Esophagus (tissue), 2 donors: ENCODE data around the gene FLNB. TPM values are rescaled to one million over a fixed set of nuclear protein-coding genes. Genes with fewer than 3 reads are reported as not detected.

Source experiments
- H3K27ac ChIP-seq, 2 donors: one replicate each; pipeline ENCODE4 v1.5.1; 2013; ENCODE audit warnings: low read depth in 2 of 2, mild to moderate bottlenecking in 2 of 2, inconsistent platforms in 1 of 2, low read length in 1 of 2, moderate library complexity in 1 of 2
- H3K27me3 ChIP-seq, 2 donors: one replicate each; pipeline ENCODE4 v1.6.1; 2013; ENCODE audit warnings: low read length in 2 of 2, control low read depth in 1 of 2, mild to moderate bottlenecking in 1 of 2; ENCODE audit not compliant: insufficient read depth in 2 of 2, control insufficient read depth in 1 of 2
- H3K36me3 ChIP-seq, 2 donors: one replicate each; pipeline ENCODE4 v1.6.1; 2013; ENCODE audit warnings: low read length in 1 of 2; ENCODE audit not compliant: control insufficient read depth in 2 of 2, insufficient read depth in 2 of 2
- H3K4me1 ChIP-seq, 2 donors: one replicate each; pipeline ENCODE4 v1.6.1; 2013; ENCODE audit warnings: low read length in 1 of 2; ENCODE audit not compliant: control insufficient read depth in 2 of 2, insufficient read depth in 2 of 2
- H3K4me3 ChIP-seq, 2 donors: one replicate each; pipeline ENCODE4 v1.5.1; 2013; ENCODE audit warnings: low read length in 2 of 2, mild to moderate bottlenecking in 2 of 2, low read depth in 1 of 2, moderate library complexity in 1 of 2
- H3K9me3 ChIP-seq, 2 donors: one replicate each; pipeline ENCODE4 v1.6.1; 2013; ENCODE audit warnings: mild to moderate bottlenecking in 2 of 2, low read depth in 1 of 2, low read length in 1 of 2, moderate library complexity in 1 of 2; ENCODE audit not compliant: control insufficient read depth in 2 of 2, insufficient read depth in 1 of 2
- WGBS, 2 donors: extraction: QIAGEN DNeasy Blood & Tissue Kit; methylation state at CpG; one replicate each; pipeline ENCODE4 v1.1.7; 2013; 5-methylcytosine and 5-hydroxymethylcytosine counted together
- polyA plus RNA-seq, 2 donors: library from polyadenylated mRNA; stranded (reverse); fragments of 200-250 nt; gene quantifications; one replicate each; pipeline ENCODE4 v1.2.3, GENCODE V29; 2013
- donor health status: healthy with polysubstance abuse.
- donor health status: Bipolar disorder and iron deficiency.

FLNB gene
- polyA plus RNA-seq, 2 donors, result 50.8 to 52.5 TPM

GRCh38 chr3:58160399-58160798, 152.2 kb downstream of the FLNB start:
- H3K27me3 ChIP-seq, result no peaks in the 10 kb centered on the region

GRCh38 chr3:58161435-58162398, 153.5 kb downstream of the FLNB start:
- Histone ChIP-seq H3K36me3 (peaks cover 7 to 27% of the 10 kb centered on the region in 2 donors), H3K4me1 (no peaks in the 10 kb centered on the region)
- 71 to 75% methylated on average over 11 of the region's 11 CpGs for whole genome bisulfite sequencing, 2 donors

More at GRCh38 chr3:58160399-58160798, 152.2 kb downstream of the FLNB start:
- Histone ChIP-seq H3K36me3 (peaks cover 3 to 35% of the 10 kb centered on the region in 2 donors), H3K4me1 (no peaks in the 10 kb centered on the region), H3K4me3 (no peak overlapping the region), H3K9me3 (no peaks in the 10 kb centered on the region), H3K27ac (no peak overlapping the region)
- WGBS, 2 donors, result 99 to 100% methylated on average over 1 of the region's 1 CpG

DNA sequence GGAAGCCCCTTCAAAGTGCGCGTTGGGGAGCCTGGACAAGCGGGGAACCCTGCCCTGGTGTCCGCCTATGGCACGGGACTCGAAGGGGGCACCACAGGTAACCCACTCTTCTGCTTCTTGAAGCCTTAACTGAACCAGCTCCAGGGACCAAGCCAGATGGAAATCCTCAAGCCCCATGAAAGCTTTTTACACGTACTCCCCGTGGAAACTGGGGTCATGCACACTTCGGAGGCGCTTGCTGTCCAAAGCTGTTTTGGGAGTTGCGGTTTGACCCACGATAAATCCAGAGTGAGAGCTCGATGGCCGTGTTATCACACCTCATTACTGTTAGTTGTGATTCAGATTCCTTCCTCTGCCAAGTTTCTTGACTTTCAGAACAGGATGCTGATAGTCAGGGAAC, 155.0 kb downstream of the FLNB start:
- Histone ChIP-seq H3K4me3 (no peak overlapping the region), H3K9me3 (no peaks in the 10 kb centered on the region), H3K4me1 (no peaks in the 10 kb centered on the region), H3K27me3 (no peaks in the 10 kb centered on the region), H3K27ac (peak overlapping the region; percentile 15 to 27), H3K36me3 (peaks cover 4 to 27% of the 10 kb centered on the region in 2 donors)
- 77 to 87% methylated on average over 14 of the region's 14 CpGs for WGBS, 2 donors

More at GRCh38 chr3:58161435-58162398, 153.5 kb downstream of the FLNB start:
- Histone ChIP-seq H3K9me3 (no peaks in the 10 kb centered on the region), H3K27ac (peak overlapping the region in 1 of 2 donors; percentile 25), H3K4me3 (no peak overlapping the region), H3K27me3 (no peaks in the 10 kb centered on the region)

- WGBS, 2 donors, result 56 to 74% methylated on average over 12 of the region's 12 CpGs
- Histone ChIP-seq H3K36me3 (peaks cover 4 to 30% of the 10 kb centered on the region in 2 donors), H3K4me3 (no peak overlapping the region), H3K4me1 (no peaks in the 10 kb centered on the region), H3K27me3 (no peaks in the 10 kb centered on the region), H3K27ac (peak overlapping the region in 1 of 2 donors; percentile 36), H3K9me3 (no peaks in the 10 kb centered on the region)
These were observed 156.1 kb downstream of the FLNB start for GRCh38 chr3:58164199-58164879.

DNA sequence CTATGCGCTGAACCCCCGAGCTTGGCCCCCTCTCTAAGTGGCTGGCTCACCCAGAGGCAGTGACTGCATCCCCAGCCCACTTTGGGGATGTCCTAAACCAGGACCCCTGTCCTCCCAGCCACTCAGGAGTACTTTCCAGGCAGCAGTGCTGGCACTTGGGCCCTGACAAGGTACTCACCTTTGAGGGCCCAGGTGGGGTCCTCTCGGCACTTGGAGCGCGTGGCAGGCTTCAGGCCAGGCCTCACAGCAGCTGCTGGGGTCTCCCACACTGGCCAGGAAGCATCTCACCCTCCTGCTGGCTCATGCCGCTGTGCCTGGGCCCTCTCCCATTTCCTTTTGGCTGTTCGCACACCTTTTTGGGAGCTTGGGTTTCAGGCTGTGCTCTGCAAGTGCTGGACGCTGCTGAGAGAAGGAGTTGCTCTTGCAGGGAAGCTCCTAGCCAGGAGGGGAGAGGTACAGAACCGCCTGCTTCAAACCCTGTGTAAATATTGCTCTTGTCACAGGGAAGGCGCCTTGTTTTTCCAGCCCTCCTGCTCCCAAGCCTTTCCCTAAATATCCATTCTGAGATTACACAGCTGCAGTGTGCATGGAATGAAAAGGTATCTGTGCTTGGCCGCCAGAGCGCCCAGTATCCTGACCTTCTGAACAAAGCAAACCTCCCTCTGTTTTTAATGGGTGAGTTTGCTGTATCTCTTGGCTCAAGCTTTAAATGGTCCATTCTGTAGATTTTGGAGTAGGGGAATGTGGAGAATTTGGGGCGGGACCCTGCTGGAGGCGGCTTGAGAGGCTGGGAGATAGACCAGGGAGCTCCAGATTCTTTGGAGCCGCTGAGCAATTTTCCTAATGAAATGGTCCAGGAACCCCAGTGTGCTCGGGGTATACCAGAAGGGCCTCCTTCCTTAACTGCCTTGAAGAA, 156.9 kb downstream of the FLNB start:
- H3K4me1 ChIP-seq, result no peaks in the 10 kb centered on the region
- H3K27me3 ChIP-seq, result no peaks in the 10 kb centered on the region
- peaks cover 4 to 36% of the 10 kb centered on the region in 2 donors for H3K36me3 ChIP-seq
- no peak overlapping the region for H3K4me3 ChIP-seq
- no peaks in the 10 kb centered on the region for H3K9me3 ChIP-seq
- H3K27ac ChIP-seq, result peak overlapping the region in 1 of 2 donors; percentile 36
- 69 to 80% methylated on average over 16 of the region's 16 CpGs for WGBS, 2 donors

- WGBS, 2 donors, result 85 to 88% methylated on average over 16 of the region's 16 CpGs
- Histone ChIP-seq H3K9me3 (no peaks in the 10 kb centered on the region), H3K27ac (peak overlapping the region in 1 of 2 donors; percentile 42), H3K4me3 (no peak overlapping the region), H3K4me1 (no peaks in the 10 kb centered on the region), H3K36me3 (peaks cover 4 to 40% of the 10 kb centered on the region in 2 donors), H3K27me3 (no peaks in the 10 kb centered on the region)
These were observed 159.5 kb downstream of the FLNB start for GRCh38 chr3:58167431-58168351.

- Histone ChIP-seq H3K27ac (no peak overlapping the region), H3K4me3 (no peak overlapping the region), H3K9me3 (no peaks in the 10 kb centered on the region), H3K4me1 (no peaks in the 10 kb centered on the region), H3K27me3 (no peaks in the 10 kb centered on the region), H3K36me3 (peaks cover 4 to 32% of the 10 kb centered on the region in 2 donors)
- WGBS, 2 donors, result 87 to 88% methylated on average over 7 of the region's 7 CpGs
These were observed 160.3 kb downstream of the FLNB start for GRCh38 chr3:58168498-58168897.

DNA sequence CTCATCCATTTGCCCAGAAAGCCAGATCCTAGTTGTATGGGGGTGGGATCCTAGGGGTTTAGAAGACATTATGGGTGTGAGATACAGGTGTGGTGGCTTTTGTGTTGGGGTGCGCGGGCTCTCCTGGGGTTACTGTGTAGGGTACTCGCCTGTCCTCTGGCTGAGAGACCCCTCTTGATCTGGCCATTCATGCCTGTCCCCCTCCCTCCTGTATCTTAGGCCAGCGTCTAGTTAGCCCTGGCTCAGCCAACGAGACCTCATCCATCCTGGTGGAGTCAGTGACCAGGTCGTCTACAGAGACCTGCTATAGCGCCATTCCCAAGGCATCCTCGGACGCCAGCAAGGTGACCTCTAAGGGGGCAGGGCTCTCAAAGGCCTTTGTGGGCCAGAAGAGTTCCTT, 161.1 kb downstream of the FLNB start:
- WGBS, 2 donors, result 90 to 94% methylated on average over 9 of the region's 9 CpGs
- H3K4me1 ChIP-seq, result no peaks in the 10 kb centered on the region
- no peaks in the 10 kb centered on the region for H3K27me3 ChIP-seq
- no peak overlapping the region for H3K4me3 ChIP-seq
- H3K27ac ChIP-seq, result no peak overlapping the region
- H3K36me3 ChIP-seq, result peaks cover 4 to 28% of the 10 kb centered on the region in 2 donors
- H3K9me3 ChIP-seq, result no peaks in the 10 kb centered on the region
